Muscle layer of duodenum (tissue), 2 donors: ENCODE data around the gene UBASH3B.
A peak's percentile ranks its signal among the peaks of the same experiment; 100 is the strongest.

Experiments
- H3K27ac ChIP-seq: one replicate; pipeline ENCODE4 v1.7.0; 2013; ENCODE audit warnings: mild to moderate bottlenecking, low read length
- H3K27me3 ChIP-seq: one replicate; pipeline ENCODE4 v1.7.0; 2013; ENCODE audit warnings: low read depth, mild to moderate bottlenecking, control low read depth, low read length
- H3K36me3 ChIP-seq, 2 donors: one replicate each; pipeline ENCODE4 v1.7.0; 2013; ENCODE audit warnings: low read length in 2 of 2, control low read depth in 1 of 2, mild to moderate bottlenecking in 1 of 2; ENCODE audit not compliant: insufficient read depth in 2 of 2, control insufficient read depth in 1 of 2
- H3K4me1 ChIP-seq, 2 donors: one replicate each; pipeline ENCODE4 v1.7.0; 2013; ENCODE audit warnings: low read length in 2 of 2, mild to moderate bottlenecking in 2 of 2, control low read depth in 1 of 2, moderate library complexity in 1 of 2; ENCODE audit not compliant: insufficient read depth in 2 of 2, control insufficient read depth in 1 of 2
- H3K4me3 ChIP-seq, 2 donors: one replicate each; pipeline ENCODE4 v1.7.0; 2013; ENCODE audit warnings: low read length in 2 of 2, low read depth in 1 of 2, mild to moderate bottlenecking in 1 of 2
- H3K9me3 ChIP-seq, 2 donors: one replicate each; pipeline ENCODE4 v1.7.0; 2013; ENCODE audit warnings: low read length in 2 of 2, control low read depth in 1 of 2, mild to moderate bottlenecking in 1 of 2; ENCODE audit not compliant: control insufficient read depth in 1 of 2
- donor health status: healthy.

The UBASH3B gene

GRCh38 chr11:122742301-122743018 lies 86.9 kb downstream of the UBASH3B start:
- peaks cover 0 to 15% of the 10 kb centered on the region in 2 donors for H3K4me1 ChIP-seq
- H3K9me3 ChIP-seq = no peaks in the 10 kb centered on the region
- peak overlapping the region; percentile 0 for H3K27ac ChIP-seq
- no peak overlapping the region for H3K4me3 ChIP-seq
- H3K27me3 ChIP-seq = no peaks in the 10 kb centered on the region
- no peaks in the 10 kb centered on the region for H3K36me3 ChIP-seq

DNA sequence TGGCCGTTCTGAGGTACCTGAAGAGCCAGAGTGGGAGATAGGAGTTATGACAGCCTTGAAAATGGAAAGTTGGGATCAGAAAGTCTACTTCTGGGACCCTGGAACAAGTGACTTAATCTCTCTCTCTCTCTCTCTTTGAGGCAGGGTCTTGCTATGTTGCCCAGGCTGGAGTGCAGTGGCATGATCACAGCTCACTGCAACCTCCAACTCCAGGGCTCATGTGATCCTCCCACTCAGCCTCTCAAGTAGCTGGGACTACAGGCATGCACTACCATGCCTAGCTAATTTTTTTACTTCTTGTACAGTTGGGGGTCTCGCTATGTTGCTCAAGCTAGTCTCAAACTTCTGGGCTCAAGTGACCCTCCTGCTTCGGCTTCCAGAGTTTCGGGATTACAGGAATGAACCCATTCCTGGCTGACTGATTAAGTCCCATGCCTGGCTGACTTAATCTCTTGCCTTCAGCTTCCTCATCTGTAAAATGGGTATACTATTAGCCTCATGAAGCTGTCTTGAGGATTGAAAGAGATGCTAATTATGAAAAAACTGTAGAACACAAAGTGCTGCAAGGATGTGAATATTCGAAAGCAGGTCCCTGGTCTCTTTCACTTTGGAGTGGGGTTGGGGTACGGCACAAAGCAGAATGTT lies 87.7 kb downstream of the UBASH3B start:
- H3K4me3 ChIP-seq = no peak overlapping the region
- no peaks in the 10 kb centered on the region for H3K9me3 ChIP-seq
- H3K36me3 ChIP-seq = no peaks in the 10 kb centered on the region
- peak overlapping the region; percentile 47 for H3K27ac ChIP-seq
- H3K4me1 ChIP-seq = peaks cover 0 to 18% of the 10 kb centered on the region in 2 donors
- no peaks in the 10 kb centered on the region for H3K27me3 ChIP-seq

DNA sequence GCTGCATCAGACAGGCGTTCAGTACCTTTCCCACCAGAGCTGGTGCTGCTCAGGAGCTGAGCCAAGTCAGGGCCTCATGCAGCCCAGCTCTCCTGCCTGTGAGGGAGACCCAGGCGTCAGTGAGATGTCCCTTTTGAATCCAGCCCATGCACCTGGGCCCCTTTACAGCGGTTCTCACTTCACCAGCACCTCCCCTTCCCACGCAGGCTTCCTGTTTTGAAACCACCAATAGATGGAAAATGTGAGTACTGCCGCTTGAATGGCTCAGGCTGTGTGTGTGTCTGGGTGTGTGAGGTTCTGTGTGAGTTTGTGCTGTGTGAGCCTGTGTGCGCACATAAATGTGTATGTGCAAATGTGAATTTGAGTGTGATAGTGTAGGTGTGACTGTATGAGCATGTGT lies 88.4 kb downstream of the UBASH3B start:
- H3K4me3 ChIP-seq = no peak overlapping the region
- H3K9me3 ChIP-seq = no peaks in the 10 kb centered on the region
- peak overlapping the region; percentile 47 for H3K27ac ChIP-seq
- no peaks in the 10 kb centered on the region for H3K27me3 ChIP-seq
- no peaks in the 10 kb centered on the region for H3K36me3 ChIP-seq
- peaks cover 0 to 18% of the 10 kb centered on the region in 2 donors for H3K4me1 ChIP-seq

GRCh38 chr11:122744357-122744756 lies 88.8 kb downstream of the UBASH3B start:
- Histone ChIP-seq H3K27ac (no peak overlapping the region), H3K9me3 (no peaks in the 10 kb centered on the region), H3K36me3 (no peaks in the 10 kb centered on the region), H3K4me1 (peaks cover 4 to 18% of the 10 kb centered on the region in 2 donors), H3K27me3 (no peaks in the 10 kb centered on the region), H3K4me3 (no peak overlapping the region)

GRCh38 chr11:122745111-122745510 lies 89.6 kb downstream of the UBASH3B start:
- Histone ChIP-seq H3K9me3 (no peaks in the 10 kb centered on the region), H3K4me1 (peaks cover 4 to 18% of the 10 kb centered on the region in 2 donors), H3K4me3 (no peak overlapping the region)

DNA sequence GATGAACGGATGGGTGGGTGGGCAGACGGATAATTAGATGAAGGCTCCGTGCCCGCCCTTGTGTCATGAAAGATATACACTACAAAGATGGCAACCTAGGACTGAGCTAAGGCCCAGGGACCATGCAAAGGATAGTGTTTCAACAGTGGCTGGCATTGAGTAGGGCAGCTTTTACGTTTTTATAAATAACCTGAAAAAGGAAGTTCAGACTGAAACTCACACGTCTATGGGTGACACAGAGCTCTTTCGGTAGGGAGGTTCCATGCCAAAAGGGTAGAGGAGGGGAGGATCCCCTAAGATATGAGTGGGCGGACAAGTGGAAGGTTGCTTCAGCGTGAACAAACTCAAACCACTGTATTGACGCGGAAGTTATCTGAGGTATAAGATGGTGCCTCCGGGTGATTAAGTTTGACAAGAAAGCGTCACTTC lies 90.5 kb downstream of the UBASH3B start:
- Histone ChIP-seq H3K36me3 (no peaks in the 10 kb centered on the region), H3K4me3 (no peak overlapping the region), H3K4me1 (peaks cover 4 to 18% of the 10 kb centered on the region in 2 donors), H3K27me3 (no peaks in the 10 kb centered on the region), H3K27ac (peak overlapping the region; percentile 61), H3K9me3 (no peaks in the 10 kb centered on the region)

More at GRCh38 chr11:122745111-122745510, 89.6 kb downstream of the UBASH3B start:
- H3K27ac ChIP-seq = no peak overlapping the region
- no peaks in the 10 kb centered on the region for H3K27me3 ChIP-seq
- H3K36me3 ChIP-seq = no peaks in the 10 kb centered on the region

GRCh38 chr11:122746611-122747244 lies 91.2 kb downstream of the UBASH3B start:
- Histone ChIP-seq H3K4me1 (peaks cover 4 to 16% of the 10 kb centered on the region in 2 donors), H3K36me3 (no peaks in the 10 kb centered on the region), H3K4me3 (no peak overlapping the region), H3K27me3 (no peaks in the 10 kb centered on the region), H3K27ac (peak overlapping the region; percentile 61), H3K9me3 (no peaks in the 10 kb centered on the region)

DNA sequence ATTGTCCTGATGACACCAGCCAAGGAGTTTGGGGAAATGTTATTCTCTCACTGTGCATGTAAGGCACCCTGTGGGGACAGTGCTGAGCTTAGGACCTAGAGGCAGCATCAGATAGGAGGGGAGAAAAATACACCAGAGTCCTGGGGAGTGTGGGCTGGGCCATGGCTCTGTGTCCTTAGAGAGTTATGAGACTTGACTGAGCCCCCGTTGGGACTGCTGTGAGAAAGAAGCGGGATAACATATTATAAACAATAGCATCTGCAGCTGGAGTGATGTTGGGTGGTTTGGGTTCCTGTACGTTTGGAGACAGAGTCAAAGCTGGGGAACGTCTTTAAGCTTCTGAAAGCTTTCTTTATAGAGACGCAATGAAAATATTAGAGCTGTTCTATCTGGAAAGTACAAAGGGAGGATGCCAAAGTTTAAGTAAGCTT lies 91.8 kb downstream of the UBASH3B start:
- Histone ChIP-seq H3K27me3 (no peaks in the 10 kb centered on the region), H3K4me1 (peaks cover 4 to 15% of the 10 kb centered on the region in 2 donors), H3K27ac (no peak overlapping the region), H3K36me3 (no peaks in the 10 kb centered on the region), H3K4me3 (no peak overlapping the region), H3K9me3 (no peaks in the 10 kb centered on the region)

DNA sequence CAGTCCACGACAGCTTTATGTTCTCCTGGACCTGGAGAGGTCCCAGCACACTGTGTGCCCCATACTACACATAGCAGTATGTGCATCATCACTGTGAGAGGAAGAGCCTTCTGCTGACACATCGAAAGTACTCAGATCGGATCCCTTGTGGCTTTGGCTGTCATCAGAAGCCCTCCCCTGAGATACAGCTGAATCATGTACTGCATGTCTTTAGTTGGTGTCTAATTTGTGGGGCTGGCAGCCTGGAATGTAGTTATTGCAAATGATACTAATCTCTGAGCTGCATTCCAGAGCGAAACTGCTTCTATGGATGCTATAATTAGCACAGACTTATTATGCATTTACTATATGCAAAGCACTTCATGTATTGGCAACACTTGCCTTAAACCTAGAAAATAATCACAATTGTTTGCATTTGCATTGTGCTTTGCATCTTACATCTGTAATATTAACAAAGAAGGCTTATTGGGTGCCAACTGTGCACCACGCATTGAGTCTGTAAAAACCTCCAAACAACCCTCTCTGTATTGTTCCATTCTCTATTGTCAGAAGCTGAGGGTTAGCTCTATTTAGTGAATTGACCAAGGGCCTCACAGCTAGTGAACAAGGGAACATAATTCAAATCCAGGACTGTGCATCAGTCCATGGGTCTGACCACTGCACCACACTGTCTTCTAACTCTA lies 93.6 kb downstream of the UBASH3B start:
- Histone ChIP-seq H3K27me3 (no peaks in the 10 kb centered on the region), H3K4me3 (no peak overlapping the region), H3K9me3 (no peaks in the 10 kb centered on the region), H3K27ac (no peak overlapping the region), H3K4me1 (peaks cover 4 to 8% of the 10 kb centered on the region in 2 donors), H3K36me3 (no peaks in the 10 kb centered on the region)

DNA sequence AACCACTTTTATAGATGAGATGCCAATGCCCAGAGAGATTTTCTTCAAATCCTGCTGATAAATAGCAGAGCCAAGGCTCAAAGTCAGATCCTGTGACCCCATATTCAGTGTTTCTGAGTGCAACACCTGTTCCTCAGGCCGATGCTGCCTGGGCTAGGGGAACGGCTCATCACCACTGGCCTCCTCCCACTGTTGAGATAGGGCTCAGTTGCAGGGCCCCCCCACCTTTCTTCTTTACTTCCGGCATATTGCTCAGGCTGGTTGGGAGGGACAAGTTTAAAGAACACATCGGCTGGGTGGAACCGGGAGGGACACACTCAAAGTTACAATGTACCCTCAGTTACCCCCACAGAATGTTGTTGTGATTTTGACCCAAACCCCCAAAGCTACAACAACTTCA lies 94.5 kb downstream of the UBASH3B start:
- H3K9me3 ChIP-seq = no peaks in the 10 kb centered on the region
- H3K36me3 ChIP-seq = no peaks in the 10 kb centered on the region
- peaks cover 4 to 7% of the 10 kb centered on the region in 2 donors for H3K4me1 ChIP-seq
- H3K27me3 ChIP-seq = no peaks in the 10 kb centered on the region
- H3K4me3 ChIP-seq = no peak overlapping the region
- no peak overlapping the region for H3K27ac ChIP-seq
